Lower leg skin (tissue), 4 donors: ENCODE data around the gene ZNF324. TPM values are rescaled to one million over a fixed set of nuclear protein-coding genes. Genes with fewer than 3 reads are reported as not detected.
"Not testable (repeated sequence)": the region's sequence is repeated elsewhere in the genome, so short reads cannot be mapped to it uniquely, and the experiment has no call there.

Source experiments
- DNase-seq, 2 donors: peaks; one replicate each; pipeline ENCODE4 v3.0.0-alpha.2; 2019; ENCODE audit warnings: low spot score in 2 of 2
- H3K4me3 ChIP-seq: fragments of 200-600 bp; sonication (generic); 2 replicates; pipeline ENCODE4 v1.5.1; 2017; ENCODE audit warnings: mild to moderate bottlenecking, low read depth; ENCODE audit not compliant: poor library complexity, severe bottlenecking
- CTCF ChIP-seq, 3 donors: fragments of 450-650 bp; IDR thresholded peaks; one replicate each; pipeline ENCODE4 v1.5.1; 2016; ENCODE audit warnings: antibody characterized with exemption in 3 of 3, mild to moderate bottlenecking in 3 of 3, moderate library complexity in 2 of 3
- POLR2A ChIP-seq, 2 donors: fragments of 450-650 bp; IDR thresholded peaks; one replicate each; pipeline ENCODE4 v1.6.1; 2016 to 2017; ENCODE audit warnings: antibody characterized with exemption in 2 of 2, mild to moderate bottlenecking in 1 of 2, moderate library complexity in 1 of 2
- WGBS, 2 donors: methylation state at CpG; one replicate each; pipeline ENCODE4 v1.1.5; 2018; 5-methylcytosine and 5-hydroxymethylcytosine counted together
- intact Hi-C: fragments of 100-400 bp; cut with DNase I; formaldehyde crosslinking; loops from one replicate; pipeline ENCODE4 v1.15.0; 2023; ENCODE audit warnings: low total_unique reads
- total RNA-seq, 4 donors: library from RNA; depleted of rRNA; stranded (reverse); fragments of >200 nt; gene quantifications; one replicate each; pipeline ENCODE4 v1.1.0, GENCODE V29; 2016

Gene ZNF324
- total RNA-seq, 4 donors from 2014 or later, result 23.3 to 32.0 (median 29.4) TPM

GRCh38 chr19:58469241-58470013 lies 2.5 kb downstream of the ZNF324 start:
- no peak for DNase-seq
- no peak overlapping the region for H3K4me3 ChIP-seq
- TF ChIP-seq POLR2A (IDR thresholded peaks at IDR 0.05) (no peak), CTCF (IDR thresholded peaks at IDR 0.05) (no peak)
- 90 to 98% methylated on average over 15 to 17 of the region's 17 CpGs for WGBS, 2 donors
- intact Hi-C loops, result no loop called here

GRCh38 chr19:58470837-58471543 lies 4.1 kb downstream of the ZNF324 start:
- 88 to 94% methylated on average over 17 to 26 of the region's 53 CpGs for whole genome bisulfite sequencing, 2 donors
- intact Hi-C loops, DNase-seq, H3K4me3 ChIP-seq: not testable (repeated sequence)

GRCh38 chr19:58471736-58472135 lies 4.9 kb downstream of the ZNF324 start:
- TF ChIP-seq CTCF (IDR thresholded peaks at IDR 0.05) (no peak), POLR2A (IDR thresholded peaks at IDR 0.05) (no peak)
- no peak overlapping the region for H3K4me3 ChIP-seq
- intact Hi-C loops, result no loop called here
- WGBS, 2 donors, result 95 to 96% methylated on average over 35 to 36 of the region's 39 CpGs
- no peak for DNase-seq

GRCh38 chr19:58473775-58474174 lies 6.9 kb downstream of the ZNF324 start:
- DNase-seq, result no peak
- TF ChIP-seq CTCF (IDR thresholded peaks at IDR 0.05) (no peak), POLR2A (IDR thresholded peaks at IDR 0.05) (no peak)
- intact Hi-C loops, result no loop called here
- no peak overlapping the region for H3K4me3 ChIP-seq

- H3K4me3 ChIP-seq, result no peak overlapping the region
- no peak for DNase-seq
- no peak for TF ChIP-seq POLR2A (IDR thresholded peaks at IDR 0.05)
- no peak for TF ChIP-seq CTCF (IDR thresholded peaks at IDR 0.05)
- WGBS, 2 donors, result 83% methylated on average over 12 of the region's 12 CpGs
- intact Hi-C loops, result no loop called here
These were observed 7.6 kb downstream of the ZNF324 start for GRCh38 chr19:58474291-58474996.
